ENCODE measurements around the gene CSNK1D. TPM values are rescaled to one million over a fixed set of nuclear protein-coding genes. Genes with fewer than 3 reads are reported as not detected.

The CSNK1D gene
- total and polyA plus RNA-seq, 2 experiments from 2014 or later = 55.3 to 66.4 TPM

DNA sequence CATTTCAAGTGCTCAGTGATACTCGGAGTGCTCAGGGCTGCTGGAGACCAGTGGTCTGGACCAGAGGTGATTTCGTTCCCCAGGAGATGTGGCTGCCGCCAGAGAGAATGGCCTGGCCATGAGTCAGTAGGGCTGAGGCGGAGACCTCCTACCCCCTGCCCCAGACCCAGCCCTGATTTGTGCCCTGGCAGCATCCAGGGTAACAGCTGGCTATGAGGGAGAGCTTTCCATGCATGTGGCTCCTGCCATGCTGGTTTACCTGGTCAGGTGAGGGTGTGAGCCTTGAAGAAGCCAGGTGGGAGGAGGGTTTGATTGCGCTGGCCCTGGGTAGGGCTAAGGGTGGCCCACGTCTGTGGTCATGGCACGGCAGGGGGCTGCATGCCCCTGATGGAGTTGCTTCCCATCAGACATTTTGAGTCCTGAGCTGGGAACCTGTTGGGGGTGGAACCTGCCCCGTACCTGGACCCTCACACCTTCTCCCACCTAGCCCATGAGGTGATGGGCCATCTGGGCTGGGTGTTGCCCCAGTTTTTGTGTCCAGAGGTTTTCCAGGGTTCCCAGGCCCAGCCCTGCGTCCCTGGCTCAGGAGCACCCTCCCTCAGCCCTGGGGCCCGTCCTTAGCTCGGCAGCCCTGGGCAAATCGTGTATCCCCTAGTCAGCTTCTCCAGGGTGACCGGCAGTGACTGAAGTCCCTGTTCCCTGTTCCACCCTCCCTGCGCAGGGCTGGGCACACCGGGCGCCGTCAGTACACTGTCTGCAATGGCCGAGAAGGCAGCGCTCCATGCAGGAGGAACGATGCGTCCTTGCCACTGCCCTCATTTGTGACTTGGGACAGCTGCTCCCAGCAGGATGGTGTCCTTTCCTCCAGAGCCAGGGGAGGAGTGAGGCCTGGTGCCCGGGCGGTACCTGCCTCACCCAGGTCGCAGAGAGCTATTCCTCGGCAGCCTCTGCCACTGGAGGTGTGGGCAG is 9.0 kb upstream of the CSNK1D start:
- DNase-seq (ENCODE audit: low spot score) = no peak
- no peak for ATAC-seq
- Histone ChIP-seq H3K9me2 (ENCODE audit: insufficient read depth) (no peaks in the 10 kb centered on the region), H4K20me1 (replicated peaks; ENCODE audit: insufficient read depth) (0 out of 2 replicates have a peak, but pooled peaks cover 5% of the 10 kb centered on the region), H3K4me3 (no peak overlapping the region), H3K79me2 (replicated peaks; ENCODE audit: insufficient read depth) (no peaks in the 10 kb centered on the region), H3K27me3 (ENCODE audit: insufficient read depth) (no peaks in the 10 kb centered on the region), H2AFZ (no peak overlapping the region), H3K4me1 (ENCODE audit: insufficient read depth) (peaks cover 4% of the 10 kb centered on the region; the same call in 1 of the 2 replicates), H3K4me2 (no peak overlapping the region), H3K27ac (ENCODE audit: low read depth) (no peak overlapping the region), H3K36me3 (ENCODE audit: insufficient read depth) (no peaks in the 10 kb centered on the region), H3F3A (replicated peaks; ENCODE audit: low read depth) (0 out of 2 replicates have a peak, but pooled peaks cover 10% of the 10 kb centered on the region)
- H3K4me1 Mint-ChIP-seq = peaks cover 22% of the 10 kb centered on the region
- peaks cover 13% of the 10 kb centered on the region for H3K27me3 Mint-ChIP-seq (ENCODE audit: insufficient read depth, low read depth, poor library complexity)
- H3K36me3 Mint-ChIP-seq (ENCODE audit: low read depth) = no peaks in the 10 kb centered on the region; the same call in 2 of the 3 replicates
- TF ChIP-seq, protein P1, sequence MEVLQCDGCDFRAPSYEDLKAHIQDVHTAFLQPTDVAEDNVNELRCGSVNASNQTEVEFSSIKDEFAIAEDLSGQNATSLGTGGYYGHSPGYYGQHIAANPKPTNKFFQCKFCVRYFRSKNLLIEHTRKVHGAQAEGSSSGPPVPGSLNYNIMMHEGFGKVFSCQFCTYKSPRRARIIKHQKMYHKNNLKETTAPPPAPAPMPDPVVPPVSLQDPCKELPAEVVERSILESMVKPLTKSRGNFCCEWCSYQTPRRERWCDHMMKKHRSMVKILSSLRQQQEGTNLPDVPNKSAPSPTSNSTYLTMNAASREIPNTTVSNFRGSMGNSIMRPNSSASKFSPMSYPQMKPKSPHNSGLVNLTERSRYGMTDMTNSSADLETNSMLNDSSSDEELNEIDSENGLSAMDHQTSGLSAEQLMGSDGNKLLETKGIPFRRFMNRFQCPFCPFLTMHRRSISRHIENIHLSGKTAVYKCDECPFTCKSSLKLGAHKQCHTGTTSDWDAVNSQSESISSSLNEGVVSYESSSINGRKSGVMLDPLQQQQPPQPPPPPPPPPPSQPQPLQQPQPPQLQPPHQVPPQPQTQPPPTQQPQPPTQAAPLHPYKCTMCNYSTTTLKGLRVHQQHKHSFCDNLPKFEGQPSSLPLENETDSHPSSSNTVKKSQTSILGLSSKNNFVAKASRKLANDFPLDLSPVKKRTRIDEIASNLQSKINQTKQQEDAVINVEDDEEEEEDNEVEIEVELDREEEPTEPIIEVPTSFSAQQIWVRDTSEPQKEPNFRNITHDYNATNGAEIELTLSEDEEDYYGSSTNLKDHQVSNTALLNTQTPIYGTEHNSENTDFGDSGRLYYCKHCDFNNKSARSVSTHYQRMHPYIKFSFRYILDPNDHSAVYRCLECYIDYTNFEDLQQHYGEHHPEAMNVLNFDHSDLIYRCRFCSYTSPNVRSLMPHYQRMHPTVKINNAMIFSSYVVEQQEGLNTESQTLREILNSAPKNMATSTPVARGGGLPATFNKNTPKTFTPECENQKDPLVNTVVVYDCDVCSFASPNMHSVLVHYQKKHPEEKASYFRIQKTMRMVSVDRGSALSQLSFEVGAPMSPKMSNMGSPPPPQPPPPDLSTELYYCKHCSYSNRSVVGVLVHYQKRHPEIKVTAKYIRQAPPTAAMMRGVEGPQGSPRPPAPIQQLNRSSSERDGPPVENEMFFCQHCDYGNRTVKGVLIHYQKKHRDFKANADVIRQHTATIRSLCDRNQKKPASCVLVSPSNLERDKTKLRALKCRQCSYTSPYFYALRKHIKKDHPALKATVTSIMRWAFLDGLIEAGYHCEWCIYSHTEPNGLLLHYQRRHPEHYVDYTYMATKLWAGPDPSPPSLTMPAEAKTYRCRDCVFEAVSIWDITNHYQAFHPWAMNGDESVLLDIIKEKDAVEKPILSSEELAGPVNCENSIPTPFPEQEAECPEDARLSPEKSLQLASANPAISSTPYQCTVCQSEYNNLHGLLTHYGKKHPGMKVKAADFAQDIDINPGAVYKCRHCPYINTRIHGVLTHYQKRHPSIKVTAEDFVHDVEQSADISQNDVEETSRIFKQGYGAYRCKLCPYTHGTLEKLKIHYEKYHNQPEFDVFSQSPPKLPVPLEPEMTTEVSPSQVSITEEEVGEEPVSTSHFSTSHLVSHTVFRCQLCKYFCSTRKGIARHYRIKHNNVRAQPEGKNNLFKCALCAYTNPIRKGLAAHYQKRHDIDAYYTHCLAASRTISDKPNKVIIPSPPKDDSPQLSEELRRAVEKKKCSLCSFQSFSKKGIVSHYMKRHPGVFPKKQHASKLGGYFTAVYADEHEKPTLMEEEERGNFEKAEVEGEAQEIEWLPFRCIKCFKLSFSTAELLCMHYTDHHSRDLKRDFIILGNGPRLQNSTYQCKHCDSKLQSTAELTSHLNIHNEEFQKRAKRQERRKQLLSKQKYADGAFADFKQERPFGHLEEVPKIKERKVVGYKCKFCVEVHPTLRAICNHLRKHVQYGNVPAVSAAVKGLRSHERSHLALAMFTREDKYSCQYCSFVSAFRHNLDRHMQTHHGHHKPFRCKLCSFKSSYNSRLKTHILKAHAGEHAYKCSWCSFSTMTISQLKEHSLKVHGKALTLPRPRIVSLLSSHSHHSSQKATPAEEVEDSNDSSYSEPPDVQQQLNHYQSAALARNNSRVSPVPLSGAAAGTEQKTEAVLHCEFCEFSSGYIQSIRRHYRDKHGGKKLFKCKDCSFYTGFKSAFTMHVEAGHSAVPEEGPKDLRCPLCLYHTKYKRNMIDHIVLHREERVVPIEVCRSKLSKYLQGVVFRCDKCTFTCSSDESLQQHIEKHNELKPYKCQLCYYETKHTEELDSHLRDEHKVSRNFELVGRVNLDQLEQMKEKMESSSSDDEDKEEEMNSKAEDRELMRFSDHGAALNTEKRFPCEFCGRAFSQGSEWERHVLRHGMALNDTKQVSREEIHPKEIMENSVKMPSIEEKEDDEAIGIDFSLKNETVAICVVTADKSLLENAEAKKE (CRISPR knock-in tag; IDR thresholded peaks at IDR 0.05) = no peak
- TF ChIP-seq STAT1 (IDR thresholded peaks at IDR 0.05; ENCODE audit: unreplicated experiment) (no peak), EZH2 (IDR thresholded peaks at IDR 0.05; ENCODE audit: low read depth, unreplicated experiment) (no peak), ZNF331 (CRISPR knock-in tag; IDR thresholded peaks at IDR 0.05; ENCODE audit: low read depth) (no peak), ZNF114 (CRISPR knock-in tag; IDR thresholded peaks at IDR 0.05) (no peak), CREB1 (CRISPR knock-in tag; IDR thresholded peaks at IDR 0.05; ENCODE audit: low read depth) (no peak), JUNB (IDR thresholded peaks at IDR 0.05; ENCODE audit: unreplicated experiment) (no peak), NANOG (IDR thresholded peaks at IDR 0.05; ENCODE audit: borderline replicate concordance) (no peak), EZH2phosphoT487 (IDR thresholded peaks at IDR 0.05; ENCODE audit: unreplicated experiment) (no peak), POLR2AphosphoS5 (IDR thresholded peaks at IDR 0.05; ENCODE audit: low read depth) (no peak)
- TF ChIP-seq, protein P2, sequence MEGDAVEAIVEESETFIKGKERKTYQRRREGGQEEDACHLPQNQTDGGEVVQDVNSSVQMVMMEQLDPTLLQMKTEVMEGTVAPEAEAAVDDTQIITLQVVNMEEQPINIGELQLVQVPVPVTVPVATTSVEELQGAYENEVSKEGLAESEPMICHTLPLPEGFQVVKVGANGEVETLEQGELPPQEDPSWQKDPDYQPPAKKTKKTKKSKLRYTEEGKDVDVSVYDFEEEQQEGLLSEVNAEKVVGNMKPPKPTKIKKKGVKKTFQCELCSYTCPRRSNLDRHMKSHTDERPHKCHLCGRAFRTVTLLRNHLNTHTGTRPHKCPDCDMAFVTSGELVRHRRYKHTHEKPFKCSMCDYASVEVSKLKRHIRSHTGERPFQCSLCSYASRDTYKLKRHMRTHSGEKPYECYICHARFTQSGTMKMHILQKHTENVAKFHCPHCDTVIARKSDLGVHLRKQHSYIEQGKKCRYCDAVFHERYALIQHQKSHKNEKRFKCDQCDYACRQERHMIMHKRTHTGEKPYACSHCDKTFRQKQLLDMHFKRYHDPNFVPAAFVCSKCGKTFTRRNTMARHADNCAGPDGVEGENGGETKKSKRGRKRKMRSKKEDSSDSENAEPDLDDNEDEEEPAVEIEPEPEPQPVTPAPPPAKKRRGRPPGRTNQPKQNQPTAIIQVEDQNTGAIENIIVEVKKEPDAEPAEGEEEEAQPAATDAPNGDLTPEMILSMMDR (conservative IDR thresholded peaks at IDR 0.05; ENCODE audit: low read depth in 2 of 2) = no peak
- TF ChIP-seq, protein P3, sequence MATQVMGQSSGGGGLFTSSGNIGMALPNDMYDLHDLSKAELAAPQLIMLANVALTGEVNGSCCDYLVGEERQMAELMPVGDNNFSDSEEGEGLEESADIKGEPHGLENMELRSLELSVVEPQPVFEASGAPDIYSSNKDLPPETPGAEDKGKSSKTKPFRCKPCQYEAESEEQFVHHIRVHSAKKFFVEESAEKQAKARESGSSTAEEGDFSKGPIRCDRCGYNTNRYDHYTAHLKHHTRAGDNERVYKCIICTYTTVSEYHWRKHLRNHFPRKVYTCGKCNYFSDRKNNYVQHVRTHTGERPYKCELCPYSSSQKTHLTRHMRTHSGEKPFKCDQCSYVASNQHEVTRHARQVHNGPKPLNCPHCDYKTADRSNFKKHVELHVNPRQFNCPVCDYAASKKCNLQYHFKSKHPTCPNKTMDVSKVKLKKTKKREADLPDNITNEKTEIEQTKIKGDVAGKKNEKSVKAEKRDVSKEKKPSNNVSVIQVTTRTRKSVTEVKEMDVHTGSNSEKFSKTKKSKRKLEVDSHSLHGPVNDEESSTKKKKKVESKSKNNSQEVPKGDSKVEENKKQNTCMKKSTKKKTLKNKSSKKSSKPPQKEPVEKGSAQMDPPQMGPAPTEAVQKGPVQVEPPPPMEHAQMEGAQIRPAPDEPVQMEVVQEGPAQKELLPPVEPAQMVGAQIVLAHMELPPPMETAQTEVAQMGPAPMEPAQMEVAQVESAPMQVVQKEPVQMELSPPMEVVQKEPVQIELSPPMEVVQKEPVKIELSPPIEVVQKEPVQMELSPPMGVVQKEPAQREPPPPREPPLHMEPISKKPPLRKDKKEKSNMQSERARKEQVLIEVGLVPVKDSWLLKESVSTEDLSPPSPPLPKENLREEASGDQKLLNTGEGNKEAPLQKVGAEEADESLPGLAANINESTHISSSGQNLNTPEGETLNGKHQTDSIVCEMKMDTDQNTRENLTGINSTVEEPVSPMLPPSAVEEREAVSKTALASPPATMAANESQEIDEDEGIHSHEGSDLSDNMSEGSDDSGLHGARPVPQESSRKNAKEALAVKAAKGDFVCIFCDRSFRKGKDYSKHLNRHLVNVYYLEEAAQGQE (IDR thresholded peaks at IDR 0.05; ENCODE audit: unreplicated experiment) = no peak
- TF ChIP-seq, protein P4, sequence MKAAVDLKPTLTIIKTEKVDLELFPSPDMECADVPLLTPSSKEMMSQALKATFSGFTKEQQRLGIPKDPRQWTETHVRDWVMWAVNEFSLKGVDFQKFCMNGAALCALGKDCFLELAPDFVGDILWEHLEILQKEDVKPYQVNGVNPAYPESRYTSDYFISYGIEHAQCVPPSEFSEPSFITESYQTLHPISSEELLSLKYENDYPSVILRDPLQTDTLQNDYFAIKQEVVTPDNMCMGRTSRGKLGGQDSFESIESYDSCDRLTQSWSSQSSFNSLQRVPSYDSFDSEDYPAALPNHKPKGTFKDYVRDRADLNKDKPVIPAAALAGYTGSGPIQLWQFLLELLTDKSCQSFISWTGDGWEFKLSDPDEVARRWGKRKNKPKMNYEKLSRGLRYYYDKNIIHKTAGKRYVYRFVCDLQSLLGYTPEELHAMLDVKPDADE (IDR thresholded peaks at IDR 0.05) = no peak
- H3K27ac Mint-ChIP-seq = no peak overlapping the region
- no peaks in the 10 kb centered on the region; the same call in 2 of the 3 replicates for H3K9me3 Mint-ChIP-seq
- H3K4me3 Mint-ChIP-seq = no peak overlapping the region
